ENCODE data around the gene KXD1.

Gene KXD1

DNA sequence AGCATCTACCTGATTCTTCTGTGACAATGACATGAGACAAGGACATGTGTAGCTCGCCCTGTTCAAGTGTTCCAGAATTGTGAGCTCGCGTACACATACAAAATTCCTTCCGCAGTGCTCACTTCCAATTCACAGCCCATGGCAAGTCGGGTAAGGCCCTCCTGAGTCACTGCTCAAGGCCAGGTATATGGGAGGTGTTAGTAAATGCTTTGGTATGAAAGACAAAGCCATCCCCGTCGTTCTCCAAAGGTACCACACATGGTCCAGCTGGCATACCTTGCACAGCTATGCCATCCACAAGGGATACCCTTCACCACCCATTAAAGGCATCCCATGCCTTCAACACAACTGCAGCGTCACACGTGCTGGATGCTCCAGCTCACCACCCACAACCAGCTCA lies 31.4 kb upstream of the KXD1 start:
- H3K27ac ChIP-seq = no peak overlapping the region
- TF ChIP-seq, protein P1, sequence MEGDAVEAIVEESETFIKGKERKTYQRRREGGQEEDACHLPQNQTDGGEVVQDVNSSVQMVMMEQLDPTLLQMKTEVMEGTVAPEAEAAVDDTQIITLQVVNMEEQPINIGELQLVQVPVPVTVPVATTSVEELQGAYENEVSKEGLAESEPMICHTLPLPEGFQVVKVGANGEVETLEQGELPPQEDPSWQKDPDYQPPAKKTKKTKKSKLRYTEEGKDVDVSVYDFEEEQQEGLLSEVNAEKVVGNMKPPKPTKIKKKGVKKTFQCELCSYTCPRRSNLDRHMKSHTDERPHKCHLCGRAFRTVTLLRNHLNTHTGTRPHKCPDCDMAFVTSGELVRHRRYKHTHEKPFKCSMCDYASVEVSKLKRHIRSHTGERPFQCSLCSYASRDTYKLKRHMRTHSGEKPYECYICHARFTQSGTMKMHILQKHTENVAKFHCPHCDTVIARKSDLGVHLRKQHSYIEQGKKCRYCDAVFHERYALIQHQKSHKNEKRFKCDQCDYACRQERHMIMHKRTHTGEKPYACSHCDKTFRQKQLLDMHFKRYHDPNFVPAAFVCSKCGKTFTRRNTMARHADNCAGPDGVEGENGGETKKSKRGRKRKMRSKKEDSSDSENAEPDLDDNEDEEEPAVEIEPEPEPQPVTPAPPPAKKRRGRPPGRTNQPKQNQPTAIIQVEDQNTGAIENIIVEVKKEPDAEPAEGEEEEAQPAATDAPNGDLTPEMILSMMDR (conservative IDR thresholded peaks at IDR 0.05) = no peak
- TF ChIP-seq ZFX (IDR thresholded peaks at IDR 0.05) = no peak

DNA sequence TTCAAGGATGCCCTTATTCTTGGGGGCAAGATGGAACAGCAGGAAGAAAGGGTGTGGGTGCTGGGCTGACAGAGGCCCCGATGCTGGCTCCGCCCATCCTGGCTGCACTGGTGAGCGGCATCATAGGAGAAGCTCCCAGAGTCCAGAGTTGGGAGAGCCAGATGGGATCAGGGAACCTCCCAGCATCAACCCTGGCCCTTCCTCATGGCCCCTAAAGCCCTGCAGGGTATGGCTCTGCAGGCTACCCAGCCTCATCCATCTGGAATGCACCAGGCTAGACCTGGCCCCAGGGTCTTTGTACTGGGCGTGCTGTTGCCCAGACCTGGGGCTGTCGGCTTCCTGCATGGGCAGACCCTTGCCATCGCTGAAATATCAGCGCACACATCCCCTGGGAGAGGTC lies 27.9 kb upstream of the KXD1 start:
- no peak overlapping the region for H3K27ac ChIP-seq
- TF ChIP-seq ZFX (IDR thresholded peaks at IDR 0.05) = no peak
- TF ChIP-seq, protein P1 (conservative IDR thresholded peaks at IDR 0.05) = no peak

DNA sequence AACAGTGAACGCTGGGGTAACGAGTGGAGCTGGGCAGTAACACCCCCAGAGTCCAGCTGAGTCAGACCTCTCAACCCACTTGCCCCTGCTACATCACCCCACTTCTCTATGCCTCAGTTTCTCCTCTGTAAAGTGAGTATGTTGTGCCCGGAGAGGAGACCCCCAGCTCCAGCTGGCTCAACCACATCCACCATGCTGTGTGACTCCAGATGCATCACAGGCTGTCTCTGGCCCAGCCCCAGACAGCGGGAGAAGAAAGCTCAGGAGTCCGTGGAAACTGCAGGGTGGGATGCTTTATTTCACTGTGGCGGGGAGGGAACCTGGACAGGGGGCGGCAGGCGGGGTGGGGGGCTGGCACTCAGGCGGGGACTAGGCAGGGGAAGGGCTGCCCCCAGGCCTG lies 26.2 kb upstream of the KXD1 start:
- TF ChIP-seq, protein P1 (conservative IDR thresholded peaks at IDR 0.05) = no peak
- no peak for TF ChIP-seq ZFX (IDR thresholded peaks at IDR 0.05)

DNA sequence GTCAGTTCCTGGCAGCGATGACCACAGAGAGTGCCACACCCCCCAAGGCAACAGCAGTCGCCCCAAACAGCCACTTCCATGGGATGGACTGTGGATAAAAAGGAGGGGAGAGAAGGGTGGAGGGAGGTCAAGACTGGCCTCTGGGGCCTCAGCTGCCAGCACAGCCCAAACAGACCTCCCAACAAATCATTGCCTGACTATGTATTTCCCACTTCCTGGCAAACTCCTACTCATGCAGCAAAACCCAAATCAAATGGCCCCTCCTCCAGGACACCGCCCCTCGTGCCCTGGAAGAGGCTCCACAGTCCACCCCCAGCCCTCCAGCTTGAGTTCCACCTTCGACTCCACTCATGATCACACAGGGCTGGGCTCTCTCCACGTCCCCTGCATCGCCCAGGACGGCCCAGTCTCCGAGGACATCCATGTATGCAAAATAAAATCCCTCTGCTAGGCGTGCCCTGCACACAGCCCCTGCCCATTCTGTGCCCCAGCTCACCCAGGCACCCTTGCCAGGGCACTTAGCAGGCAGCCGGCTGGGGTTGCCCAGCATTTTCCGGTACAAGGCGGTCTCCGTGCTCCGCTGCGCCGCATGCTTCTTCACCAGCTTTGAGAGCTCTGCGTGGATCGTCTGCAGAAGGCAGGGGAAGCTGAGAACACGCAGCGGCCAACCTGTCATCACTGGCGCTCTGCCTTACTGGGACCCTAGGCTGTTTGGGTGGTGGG lies 25.3 kb upstream of the KXD1 start:
- TF ChIP-seq, protein P1 (conservative IDR thresholded peaks at IDR 0.05) = no peak
- TF ChIP-seq ZFX (IDR thresholded peaks at IDR 0.05) = no peak
- no peak overlapping the region for H3K27ac ChIP-seq

More for the DNA sequence above, 26.2 kb upstream of the KXD1 start:
- no peak overlapping the region for H3K27ac ChIP-seq

DNA sequence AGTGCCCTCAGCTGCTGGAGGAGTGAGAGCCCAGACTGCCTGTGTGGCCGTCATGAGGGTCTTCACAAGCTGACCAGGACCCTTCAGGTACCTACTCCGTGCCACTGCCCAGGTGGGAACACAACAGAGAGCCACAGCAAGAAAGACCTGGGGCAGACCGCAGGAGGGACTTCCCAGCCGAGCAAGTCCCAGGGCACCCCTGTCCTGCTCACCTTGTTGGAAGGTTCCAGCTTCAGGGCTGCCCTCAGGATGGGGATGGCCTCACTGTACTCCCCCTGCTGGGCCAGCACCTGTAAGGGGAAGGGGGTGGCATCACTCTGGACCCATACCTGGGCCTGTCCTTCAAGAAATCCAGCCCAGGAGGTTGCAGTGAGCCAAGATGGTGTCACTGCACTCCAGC lies 24.6 kb upstream of the KXD1 start:
- TF ChIP-seq, protein P1 (conservative IDR thresholded peaks at IDR 0.05) = no peak
- no peak for TF ChIP-seq ZFX (IDR thresholded peaks at IDR 0.05)
- H3K27ac ChIP-seq = no peak overlapping the region

DNA sequence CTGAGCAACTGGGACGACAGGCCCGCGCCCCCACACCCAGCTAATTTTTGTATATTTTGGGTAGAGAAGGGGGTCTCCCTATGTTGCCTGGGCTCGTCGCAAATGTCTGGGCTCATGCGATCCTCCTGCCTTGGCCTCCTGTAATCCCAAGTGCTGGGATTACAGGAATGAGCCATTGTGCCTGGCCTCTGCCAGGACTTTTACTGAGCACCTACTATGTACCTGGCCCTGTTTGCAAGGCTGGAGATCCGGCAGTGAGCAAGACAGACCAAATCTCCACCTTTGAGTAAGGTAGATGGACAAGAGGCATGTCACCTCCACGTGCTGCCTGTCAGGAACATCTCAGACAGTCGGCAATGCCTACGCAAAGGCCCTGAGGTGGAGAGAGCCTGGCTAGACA lies 21.2 kb upstream of the KXD1 start:
- no peak for TF ChIP-seq ZFX (IDR thresholded peaks at IDR 0.05)
- TF ChIP-seq, protein P1 (conservative IDR thresholded peaks at IDR 0.05) = no peak
- H3K27ac ChIP-seq = no peak overlapping the region

DNA sequence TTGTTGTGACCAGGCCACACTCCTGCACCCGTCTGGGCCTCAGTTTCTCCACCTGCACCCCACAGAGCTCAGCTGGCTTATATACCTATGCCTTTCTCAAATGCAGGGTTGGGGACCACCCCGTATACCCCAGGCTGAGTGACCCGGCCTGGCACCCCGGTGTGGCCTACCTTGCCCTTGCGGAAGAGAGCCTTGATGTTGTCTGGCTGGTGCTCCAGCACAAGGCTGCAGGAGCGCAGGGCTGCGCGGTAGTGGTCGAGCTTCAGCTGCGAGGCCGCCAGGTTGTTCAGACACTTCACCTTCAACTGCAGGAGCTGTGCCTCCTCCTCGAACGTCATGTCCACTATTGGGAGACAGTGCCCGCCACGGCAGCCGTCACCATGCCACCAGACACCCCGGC lies 20.2 kb upstream of the KXD1 start:
- TF ChIP-seq ZFX (IDR thresholded peaks at IDR 0.05) = no peak
- TF ChIP-seq, protein P1 (conservative IDR thresholded peaks at IDR 0.05) = no peak
- H3K27ac ChIP-seq = no peak overlapping the region

All from C4-2B (cell line).